ENCODE data around the gene AADACL4.
"Not testable (repeated sequence)": the region's sequence is repeated elsewhere in the genome, so short reads cannot be mapped to it uniquely, and the experiment has no call there.

AADACL4 gene

GRCh38 chr1:12712076-12712475 lies 68.2 kb downstream of the AADACL4 start:
- DNase-seq (ENCODE audit: low read depth), result no peak

GRCh38 chr1:12712929-12713328 lies 69.0 kb downstream of the AADACL4 start:
- no peak for DNase-seq (ENCODE audit: low read depth)

DNA sequence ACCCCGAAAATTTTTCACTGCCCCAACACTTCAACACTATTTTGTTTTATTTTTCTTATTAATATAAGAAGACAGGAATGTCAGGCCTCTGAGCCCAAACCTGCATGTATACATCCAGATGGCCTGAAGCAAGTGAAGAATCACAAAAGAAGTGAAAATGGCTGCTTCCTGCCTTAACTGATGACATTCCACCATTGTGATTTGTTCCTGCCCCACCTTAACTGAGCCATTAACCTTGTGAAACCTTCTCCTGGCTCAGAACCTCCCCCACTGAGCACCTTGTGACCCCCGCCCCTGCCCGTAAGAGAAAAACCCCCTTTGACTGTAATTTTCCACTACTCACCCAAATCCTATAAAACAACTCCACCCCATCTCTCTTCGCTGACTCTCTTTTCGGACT lies 69.8 kb downstream of the AADACL4 start:
- not testable (repeated sequence) for DNase-seq (ENCODE audit: low read depth)

DNA sequence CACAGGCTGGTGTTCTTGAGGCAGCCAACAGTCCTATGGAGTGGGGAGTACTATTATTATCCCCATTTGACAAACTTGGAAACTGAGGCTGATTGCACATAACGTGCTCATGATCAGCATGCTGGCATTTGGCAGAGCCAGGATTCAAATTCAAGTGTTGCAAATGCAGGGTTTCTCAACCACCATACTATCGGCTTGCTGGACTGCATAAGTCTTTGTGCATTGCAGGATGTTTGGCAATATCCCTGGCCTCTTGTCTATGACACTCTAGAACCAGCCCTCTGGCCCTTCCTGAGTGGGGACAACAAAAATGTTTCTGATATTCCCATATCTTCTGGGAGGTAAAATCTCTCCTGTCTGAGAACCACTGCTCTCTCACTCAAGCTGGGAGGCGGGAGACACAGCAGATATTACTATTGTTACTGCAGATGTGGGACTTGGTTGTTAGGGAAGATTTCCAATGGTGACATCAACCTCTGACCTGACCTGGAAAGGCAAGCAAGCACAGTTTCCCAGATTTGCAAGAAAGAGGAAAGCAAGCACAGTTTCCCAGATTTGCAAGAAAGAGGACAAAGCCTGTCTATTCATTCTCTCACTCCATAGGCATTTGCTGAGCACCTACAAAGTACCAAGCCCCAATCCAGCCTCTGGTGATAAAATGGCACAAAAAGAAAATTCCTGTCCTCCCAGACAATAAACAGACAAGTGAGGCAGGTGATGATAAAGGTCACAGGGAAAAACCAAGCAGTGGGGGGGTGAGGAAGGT lies 71.0 kb downstream of the AADACL4 start:
- DNase-seq (ENCODE audit: low read depth), result no peak

GRCh38 chr1:12715896-12716437 lies 72.1 kb downstream of the AADACL4 start, which contains the start of gene AADACL3:
TSS of gene AADACL3 (plus strand) at chr1:12716110. CDS start at chr1:12716177, 67 bp downstream.
- no peak for DNase-seq (ENCODE audit: low read depth)
